GM12878 (cell line): ENCODE measurements around the gene RNU1-3. TPM values are rescaled to one million over a fixed set of nuclear protein-coding genes. Genes with fewer than 3 reads are reported as not detected.
"Not testable (repeated sequence)": the region's sequence is repeated elsewhere in the genome, so short reads cannot be mapped to it uniquely, and the experiment has no call there.

Source experiments
- ATAC-seq: fragments of 200-7000 bp; cut with Tn5 transposase; 3 replicates; pipeline ENCODE4 v1.9.1; 2020; ENCODE audit warnings: mild to moderate bottlenecking, moderate library complexity
- BruUV-seq: library from RNA; stranded (reverse); fragments of 400-500 nt; replicated peaks from 2 replicates; lab custom pipeline; 2021; lab: Mats Ljungman, UMichigan
- CTCF ChIA-PET: fragments of 300-600 bp; sonication (Branson Sonifier 250); formaldehyde crosslinking; extraction: SDS; loops from one replicate; lab custom pipeline; 2021; ENCODE audit warnings: inconsistent platforms; lab: Yijun Ruan, JAX
- POLR2A ChIA-PET: fragments of 350-600 bp; formaldehyde crosslinking; extraction: SDS; loops from one replicate; lab custom pipeline; 2021; ENCODE audit warnings: inconsistent platforms; lab: Charles Lee
- RAD21 ChIA-PET: fragments of 300-600 bp; sonication (Branson Sonifier 250); formaldehyde crosslinking; loops from one replicate; lab custom pipeline; 2023; ENCODE audit warnings: antibody characterized with exemption; ENCODE audit not compliant: unreplicated experiment; lab: Charles Lee
- SMC1A ChIA-PET: fragments of 300-600 bp; sonication (Branson Sonifier 250); formaldehyde crosslinking; loops from one replicate; lab custom pipeline; 2023; ENCODE audit not compliant: unreplicated experiment, uncharacterized antibody; lab: Charles Lee
- DNase-seq: peaks from one replicate; pipeline ENCODE4 v3.0.0-alpha.2; 2011; ENCODE audit warnings: low read depth, low spot score
- FAIRE-seq: peaks from 3 replicates; lab custom pipeline; 2011; peaks lifted over from hg19 to GRCh38; lab: Jason Lieb, UNC
- H2AFZ ChIP-seq: 2 replicates; pipeline ENCODE4 v1.6.0; 2011; ENCODE audit warnings: low read depth, low read length, control low read depth; ENCODE audit not compliant: control insufficient read depth
- H3K27ac ChIP-seq: 2 replicates; pipeline ENCODE4 v1.5.1; 2011; ENCODE audit warnings: control low read depth; ENCODE audit not compliant: control insufficient read depth, insufficient read depth
- H3K27me3 ChIP-seq, 2 experiments: replicated peaks in 1 of 2; 2 replicates each; pipeline versions ENCODE4 v1.6.0 to v1.6.1; 2011; ENCODE audit warnings: low read length in 1 of 2; ENCODE audit not compliant: control insufficient read depth in 2 of 2, insufficient read depth in 2 of 2
- H3K36me3 ChIP-seq, 2 experiments: 2 replicates each; pipeline ENCODE4 v1.5.1; 2011; ENCODE audit warnings: low read length in 1 of 2; ENCODE audit not compliant: control insufficient read depth in 2 of 2, insufficient read depth in 2 of 2
- H3K4me1 ChIP-seq: 2 replicates; pipeline ENCODE4 v1.6.1; 2011; ENCODE audit warnings: mild to moderate bottlenecking, low read length, moderate library complexity, mixed read lengths; ENCODE audit not compliant: control insufficient read depth, insufficient read depth
- H3K4me2 ChIP-seq: 2 replicates; pipeline ENCODE4 v1.6.0; 2011; ENCODE audit warnings: control low read depth; ENCODE audit not compliant: control insufficient read depth, insufficient read depth
- H3K4me3 ChIP-seq: fragments of 200-600 bp; sonication (generic); 2 replicates; pipeline ENCODE4 v1.5.1; 2016
- H3K79me2 ChIP-seq: 2 replicates; pipeline ENCODE4 v1.6.0; 2011; ENCODE audit warnings: low read length; ENCODE audit not compliant: control insufficient read depth, insufficient read depth
- H3K9ac ChIP-seq: 2 replicates; pipeline ENCODE4 v1.8.0; 2011; ENCODE audit warnings: low read length, control low read depth, mixed read lengths; ENCODE audit not compliant: control insufficient read depth, insufficient read depth
- H3K9me3 ChIP-seq: replicated peaks from 3 replicates; pipeline ENCODE4 v1.5.1; 2011; ENCODE audit warnings: mild to moderate bottlenecking, low read length; ENCODE audit not compliant: control insufficient read depth, insufficient read depth
- H4K20me1 ChIP-seq: 2 replicates; pipeline ENCODE4 v1.6.0; 2011; ENCODE audit not compliant: control insufficient read depth, insufficient read depth
- FOS ChIP-seq: IDR thresholded peaks from 3 replicates; pipeline ENCODE4 v1.6.1; 2011; ENCODE audit warnings: borderline replicate concordance; ENCODE audit not compliant: insufficient read length; ENCODE audit errors: extremely low read depth
- JUNB ChIP-seq: IDR thresholded peaks from 2 replicates; pipeline ENCODE4 v1.6.1; 2016; ENCODE audit warnings: antibody characterized with exemption, mild to moderate bottlenecking
- JUND ChIP-seq: IDR thresholded peaks from 2 replicates; pipeline ENCODE4 v1.6.1; 2012; ENCODE audit warnings: low read depth, mild to moderate bottlenecking, low read length, improper control_type of control experiment, moderate library complexity
- KAT2A ChIP-seq: conservative IDR thresholded peaks from 2 replicates; pipeline ENCODE4 v1.6.1; 2011; ENCODE audit warnings: low read depth, low read length; ENCODE audit not compliant: control insufficient read depth
- MEF2B ChIP-seq: fragments of 450-650 bp; IDR thresholded peaks from 2 replicates; pipeline ENCODE4 v1.6.1; 2018; ENCODE audit warnings: mild to moderate bottlenecking, moderate library complexity; ENCODE audit not compliant: partially characterized antibody, poor library complexity, severe bottlenecking
- NBN ChIP-seq: fragments of 450-650 bp; IDR thresholded peaks from 2 replicates; pipeline ENCODE4 v1.6.1; 2016
- PML ChIP-seq: IDR thresholded peaks from 2 replicates; pipeline ENCODE4 v1.6.1; 2012; ENCODE audit warnings: low read length, inconsistent platforms
- POLR2AphosphoS2 ChIP-seq: IDR thresholded peaks from 2 replicates; pipeline ENCODE4 v1.6.1; 2011; ENCODE audit warnings: low read depth, mild to moderate bottlenecking, low read length, improper control_type of control experiment, moderate library complexity
- SREBF2 ChIP-seq: IDR thresholded peaks from 2 replicates; pipeline ENCODE4 v1.6.1; 2012; ENCODE audit warnings: mild to moderate bottlenecking, low read length
- WGBS: methylation state at CpG from one replicate; pipeline ENCODE4 v1.1.6; 2016; ENCODE audit warnings: low lambda C conversion rate; ENCODE audit not compliant: insufficient replicate concordance, insufficient coverage; ENCODE audit errors: missing lambda C conversion rate; 5-methylcytosine and 5-hydroxymethylcytosine counted together
- in situ Hi-C: fragments of 300-500 bp; cut with MboI; formaldehyde crosslinking; loops from 9 replicates; pipeline ENCODE4 v1.14.3; 2018; ENCODE audit warnings: mixed read lengths
- intact Hi-C: fragments of 100-400 bp; cut with micrococcal nuclease; formaldehyde crosslinking; loops from one replicate; pipeline ENCODE4 v1.14.2; 2022; ENCODE audit not compliant: unreplicated experiment
- polyA plus RNA-seq, 11 experiments: library from polyadenylated mRNA; depleted of rRNA in 4 of 11; unstranded in 6 of 11; stranded (reverse) in 5 of 11; fragments of >200 nt; fragmentation: Nextera tagmentation in 4 of 11; fragmentation: Illumina TruSeq in 1 of 11; extraction: Ambion mirVana in 4 of 11; extraction: Trizol in 1 of 11; gene quantifications; 1 replicate in 1 of 11; 2 replicates in 10 of 11; pipeline versions ENCODE4 v1.2.1 to v1.2.3, GENCODE V29; 2011 to 2016; ENCODE audit warnings: inconsistent platforms in 2 of 11, missing spikeins in 2 of 11, low read depth in 1 of 11
- total RNA-seq, 4 experiments: library from RNA; depleted of rRNA in 3 of 4; stranded (reverse); fragments of >200 nt in 3 of 4; fragmentation: Illumina TruSeq in 1 of 4; extraction: Trizol in 1 of 4; gene quantifications; 2 replicates each; pipeline versions ENCODE4 v1.2.1 to v1.2.3, GENCODE V29; 2013 to 2021
- TF ChIP-seq, protein P1 (sequence below): fragments of 450-650 bp; formaldehyde crosslinking; IDR thresholded peaks from 2 replicates; pipeline ENCODE4 v1.4.0; 2022; ENCODE audit warnings: mild to moderate bottlenecking, moderate library complexity

Gene RNU1-3
- total and polyA plus RNA-seq, 10 of the 15 experiments (the other 5 are each of a cell fraction or from before 2014, with no cell fraction given) = under 0.01 to 20,946 (median 4.7) TPM; not detected in 2

GRCh38 chr1:16621681-16622315 is 45.0 kb downstream of the RNU1-3 start:
- in situ Hi-C loops, H3K9me3 ChIP-seq, H3K4me1 ChIP-seq, ATAC-seq, POLR2A ChIA-PET, H4K20me1 ChIP-seq, H2AFZ ChIP-seq, H3K27me3 ChIP-seq, DNase-seq, H3K4me2 ChIP-seq, H3K27ac ChIP-seq, FAIRE-seq, BruUV-seq, H3K79me2 ChIP-seq, H3K9ac ChIP-seq, H3K4me3 ChIP-seq: not testable (repeated sequence)
- 77% methylated on average over 9 of the region's 9 CpGs for WGBS
- CTCF ChIA-PET = interaction anchor here (1.2 to 3.4 kb wide), 10 partner anchors 9 to 424 kb away, joined by 3 to 40 read pairs (median 9); partner anchors contain the start of genes NBPF1 and NECAP2
- H3K36me3 ChIP-seq = peaks cover 7 to 21% of the 10 kb centered on the region in 2 experiments; a peak in 3 of 4 replicates
- RAD21 ChIA-PET = interaction anchor here (0.5 to 1.5 kb wide), 4 partner anchors 330 to 1059 kb away, joined by 3 to 33 read pairs (median 10); no protein-coding TSS in a partner anchor
- intact Hi-C loops = loop anchor here (1.0 to 5.0 kb wide), 2 partner anchors 330 to 426 kb away; no protein-coding TSS in a partner anchor
- SMC1A ChIA-PET = interaction anchor here (1.2 to 3.1 kb wide), 4 partner anchors 10 to 339 kb away, joined by 3 to 16 read pairs (median 5); no protein-coding TSS in a partner anchor
- 0 out of 2 replicates have a peak, but pooled peaks have one; percentile 14 for TF ChIP-seq JUND

DNA sequence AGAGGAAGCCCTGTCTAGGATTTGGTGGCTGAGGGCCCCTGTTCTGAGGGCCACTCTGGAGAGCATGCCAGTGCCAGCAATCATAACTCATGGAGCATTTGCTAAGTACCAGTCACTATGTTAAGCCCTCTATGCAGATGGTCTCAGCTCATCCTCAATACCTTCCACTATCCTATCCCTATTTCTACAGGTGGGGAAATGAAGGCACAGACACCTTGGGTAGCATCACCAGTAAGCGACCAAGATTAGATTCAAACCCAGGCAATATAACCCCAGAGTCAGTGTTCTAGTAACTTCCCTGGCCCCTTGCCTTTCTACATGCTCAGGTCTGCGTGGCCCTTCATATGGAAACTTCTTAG is 45.5 kb downstream of the RNU1-3 start:
- ChIA-PET POLR2A (no interaction called here), SMC1A (interaction anchor here (0.7 to 3.1 kb wide), 7 partner anchors 9 to 427 kb away, joined by 3 to 16 read pairs (median 4); no protein-coding TSS in a partner anchor), CTCF (interaction anchor here (0.7 to 3.4 kb wide), 23 partner anchors 8 to 425 kb away, joined by 3 to 40 read pairs (median 5); partner anchors contain the start of genes FBXO42, NBPF1 and NECAP2), RAD21 (interaction anchor here (0.5 to 1.5 kb wide), 12 partner anchors 14 to 1060 kb away, joined by 3 to 33 read pairs (median 3); no protein-coding TSS in a partner anchor)
- no peaks in the 10 kb centered on the region for H3K9me3 ChIP-seq
- peaks cover 4 to 19% of the 10 kb centered on the region in 2 experiments; a peak in 3 of 4 replicates for H3K36me3 ChIP-seq
- 79% methylated on average over 2 of the region's 2 CpGs for WGBS
- no peak overlapping the region for H3K4me2 ChIP-seq
- no peaks in the 10 kb centered on the region for H3K4me1 ChIP-seq
- no peaks in the 10 kb centered on the region for H3K79me2 ChIP-seq
- no peak for DNase-seq
- intact Hi-C loops = loop anchor here (1.0 to 5.0 kb wide), 2 partner anchors 330 to 426 kb away; no protein-coding TSS in a partner anchor
- H3K4me3 ChIP-seq = no peak overlapping the region
- H3K27me3 ChIP-seq = no peaks in the 10 kb centered on the region
- H2AFZ ChIP-seq = no peak overlapping the region
- TF ChIP-seq FOS (no peak), NBN (no peak), JUNB (no peak), KAT2A (no peak), SREBF2 (no peak), PML (no peak), MEF2B (no peak), POLR2AphosphoS2 (no peak)
- TF ChIP-seq, protein P1, sequence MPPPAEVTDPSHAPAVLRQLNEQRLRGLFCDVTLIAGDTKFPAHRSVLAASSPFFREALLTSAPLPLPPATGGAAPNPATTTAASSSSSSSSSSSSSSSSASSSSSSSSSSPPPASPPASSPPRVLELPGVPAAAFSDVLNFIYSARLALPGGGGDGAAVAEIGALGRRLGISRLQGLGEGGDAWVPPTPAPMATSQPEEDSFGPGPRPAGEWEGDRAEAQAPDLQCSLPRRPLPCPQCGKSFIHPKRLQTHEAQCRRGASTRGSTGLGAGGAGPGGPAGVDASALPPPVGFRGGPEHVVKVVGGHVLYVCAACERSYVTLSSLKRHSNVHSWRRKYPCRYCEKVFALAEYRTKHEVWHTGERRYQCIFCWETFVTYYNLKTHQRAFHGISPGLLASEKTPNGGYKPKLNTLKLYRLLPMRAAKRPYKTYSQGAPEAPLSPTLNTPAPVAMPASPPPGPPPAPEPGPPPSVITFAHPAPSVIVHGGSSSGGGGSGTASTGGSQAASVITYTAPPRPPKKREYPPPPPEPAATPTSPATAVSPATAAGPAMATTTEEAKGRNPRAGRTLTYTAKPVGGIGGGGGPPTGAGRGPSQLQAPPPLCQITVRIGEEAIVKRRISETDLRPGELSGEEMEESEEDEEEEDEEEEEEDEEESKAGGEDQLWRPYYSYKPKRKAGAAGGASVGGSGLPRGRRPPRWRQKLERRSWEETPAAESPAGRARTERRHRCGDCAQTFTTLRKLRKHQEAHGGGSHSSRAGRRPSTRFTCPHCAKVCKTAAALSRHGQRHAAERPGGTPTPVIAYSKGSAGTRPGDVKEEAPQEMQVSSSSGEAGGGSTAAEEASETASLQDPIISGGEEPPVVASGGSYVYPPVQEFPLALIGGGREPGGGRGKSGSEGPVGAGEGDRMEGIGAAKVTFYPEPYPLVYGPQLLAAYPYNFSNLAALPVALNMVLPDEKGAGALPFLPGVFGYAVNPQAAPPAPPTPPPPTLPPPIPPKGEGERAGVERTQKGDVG (CRISPR knock-in tag) = no peak
- no peak for ATAC-seq
- no peak overlapping the region for H3K9ac ChIP-seq
- FAIRE-seq = no peak
- H4K20me1 ChIP-seq = no peaks in the 10 kb centered on the region
- in situ Hi-C loops = no loop called here
- H3K27ac ChIP-seq = no peak overlapping the region
- TSS peak; percentile 37 for BruUV-seq
